ENCODE results near the gene MCHR1. TPM values are rescaled to one million over a fixed set of nuclear protein-coding genes. Genes with fewer than 3 reads are reported as not detected.
A peak's percentile ranks its signal among the peaks of the same experiment; 100 is the strongest.

The MCHR1 gene
- total RNA-seq, 4 donors from 2014 or later, result 0.27 TPM; not detected in 3

DNA sequence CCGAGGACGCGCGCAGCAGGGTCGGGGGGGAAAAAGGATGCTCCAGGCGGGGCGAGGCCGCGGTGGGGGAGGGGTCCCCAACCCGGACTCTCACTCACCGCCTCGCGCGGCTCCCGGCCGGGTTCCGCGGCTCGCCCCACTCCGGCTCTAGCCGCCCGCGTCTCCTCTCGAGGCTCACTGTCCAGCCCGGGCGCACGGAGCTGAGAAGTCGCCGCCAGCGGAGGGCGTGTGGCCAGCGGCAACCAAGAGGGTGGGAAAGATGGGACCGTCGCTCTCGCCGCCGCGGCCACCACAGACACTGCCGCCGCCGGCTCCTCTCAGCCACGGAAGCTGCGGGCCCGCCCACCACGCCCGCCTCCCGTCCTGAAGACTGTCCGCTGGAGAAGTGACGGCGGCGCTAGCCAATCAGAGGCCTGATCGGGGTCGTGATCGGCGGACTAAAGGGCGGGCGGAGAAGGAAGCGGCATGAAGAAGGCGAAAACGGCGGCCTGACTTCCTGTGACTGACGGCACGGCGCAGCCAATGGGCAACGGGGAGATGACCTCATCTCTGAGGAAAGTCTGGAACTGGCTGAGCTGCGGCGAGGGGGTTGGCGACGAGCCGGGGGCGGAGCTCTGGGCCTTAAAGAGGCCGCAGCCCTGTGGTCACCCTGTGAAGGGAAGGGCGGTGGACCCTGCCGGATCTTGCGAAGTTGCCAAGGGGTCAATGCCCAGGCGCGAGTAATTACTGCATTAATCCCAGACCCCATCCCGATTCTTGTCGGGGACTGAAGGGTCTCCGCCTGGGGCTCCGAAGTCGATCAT is 42.7 kb upstream of the MCHR1 start, which contains the start of gene MRTFA:
Gene MRTFA (minus strand): TSS at position 340 of the 803 bp plus-strand sequence.
- H3K27ac ChIP-seq, result peak within 1 kb of the TSS; percentile 91 to 98 (median 95)
- no peaks in the 10 kb centered on the region for H3K9me3 ChIP-seq
- intact Hi-C loops (cut with DNase I; ENCODE audit: low total_unique reads), result loop anchor here (10.0 kb wide), 1 partner anchor 122 kb away; no protein-coding TSS in a partner anchor
- H3K27me3 ChIP-seq, result no peaks in the 10 kb centered on the region
- TF ChIP-seq POLR2AphosphoS5 (IDR thresholded peaks at IDR 0.05) (peak; percentile 98 to 99 (median 99)), POLR2A (IDR thresholded peaks at IDR 0.05) (peak; percentile 99), EP300 (IDR thresholded peaks at IDR 0.05; ENCODE audit: low read depth) (no peak)
- TF ChIP-seq, protein P1, sequence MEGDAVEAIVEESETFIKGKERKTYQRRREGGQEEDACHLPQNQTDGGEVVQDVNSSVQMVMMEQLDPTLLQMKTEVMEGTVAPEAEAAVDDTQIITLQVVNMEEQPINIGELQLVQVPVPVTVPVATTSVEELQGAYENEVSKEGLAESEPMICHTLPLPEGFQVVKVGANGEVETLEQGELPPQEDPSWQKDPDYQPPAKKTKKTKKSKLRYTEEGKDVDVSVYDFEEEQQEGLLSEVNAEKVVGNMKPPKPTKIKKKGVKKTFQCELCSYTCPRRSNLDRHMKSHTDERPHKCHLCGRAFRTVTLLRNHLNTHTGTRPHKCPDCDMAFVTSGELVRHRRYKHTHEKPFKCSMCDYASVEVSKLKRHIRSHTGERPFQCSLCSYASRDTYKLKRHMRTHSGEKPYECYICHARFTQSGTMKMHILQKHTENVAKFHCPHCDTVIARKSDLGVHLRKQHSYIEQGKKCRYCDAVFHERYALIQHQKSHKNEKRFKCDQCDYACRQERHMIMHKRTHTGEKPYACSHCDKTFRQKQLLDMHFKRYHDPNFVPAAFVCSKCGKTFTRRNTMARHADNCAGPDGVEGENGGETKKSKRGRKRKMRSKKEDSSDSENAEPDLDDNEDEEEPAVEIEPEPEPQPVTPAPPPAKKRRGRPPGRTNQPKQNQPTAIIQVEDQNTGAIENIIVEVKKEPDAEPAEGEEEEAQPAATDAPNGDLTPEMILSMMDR (IDR thresholded peaks at IDR 0.05), result peak in 1 of 5 experiments; percentile 15
- H3K36me3 ChIP-seq, result no peaks in the 10 kb centered on the region
- in situ Hi-C loops (cut with MboI; ENCODE audit: low pct_ligation_motif_present in 1 of 4, low pct_unique_long_range_greater_than_20kb in 1 of 4, low sequenced_read_pairs in 3 of 4), result loop anchor here in 2 of 4 donors (10.0 to 25.0 kb wide), 2 partner anchors 99 to 112 kb away; no protein-coding TSS in a partner anchor
- peak within 1 kb of the TSS; percentile 73 to 100 (median 84) for H3K4me3 ChIP-seq
- DNase-seq, result peak; percentile 100
- H3K4me1 ChIP-seq, result peaks cover 0 to 53% (median 25%) of the 10 kb centered on the region in 4 donors
- WGBS, 2 donors (ENCODE audit: low coverage in 1 of 2), result 0% methylated on average over 63 of the region's 82 CpGs; no CpG with 5 or more reads in 1 of the 2 donors

DNA sequence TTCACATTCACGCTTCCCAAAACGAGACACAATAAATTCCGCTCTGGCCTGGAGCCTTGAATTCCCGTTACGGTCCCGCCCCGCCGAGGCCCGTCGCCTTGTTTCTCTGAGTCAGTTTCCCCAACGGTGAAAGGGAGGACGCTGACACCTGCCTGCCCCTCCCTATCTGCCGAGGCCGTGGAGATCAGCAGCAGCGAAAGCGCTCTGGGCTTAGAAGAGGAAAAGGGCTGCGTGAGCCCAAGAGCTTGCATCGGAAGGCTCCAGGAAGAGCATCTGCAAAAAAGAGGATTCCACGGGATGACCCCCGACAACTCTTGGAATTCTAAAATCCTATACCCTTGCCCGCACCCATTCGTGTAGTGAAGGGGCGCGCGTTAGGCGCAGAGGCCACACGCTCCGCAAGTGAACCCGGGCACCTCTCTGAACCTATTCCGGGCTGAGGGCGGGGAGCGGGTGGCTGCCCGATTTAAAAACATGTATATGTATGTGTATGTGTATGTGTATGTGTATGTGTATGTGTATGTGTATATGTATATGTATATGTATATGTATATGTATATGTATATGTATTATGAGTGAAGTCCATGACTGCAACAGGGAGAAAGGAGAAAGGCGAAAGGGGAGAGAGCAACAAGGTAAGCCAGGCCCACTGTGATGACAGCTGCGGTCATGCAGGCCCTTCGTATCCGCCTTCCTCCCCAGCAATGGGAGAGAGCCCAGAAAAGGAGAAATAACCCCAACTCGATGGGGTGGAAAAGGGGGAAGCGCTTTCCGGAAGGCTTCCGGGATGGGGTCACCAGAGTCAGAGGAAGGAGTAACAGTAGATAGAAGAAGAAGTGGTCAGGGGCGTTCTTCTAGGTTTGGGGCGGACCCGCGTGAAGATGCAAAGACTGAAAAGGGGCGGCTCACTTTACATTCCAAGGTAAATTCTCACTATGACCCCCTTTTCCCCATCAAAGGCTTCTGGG is 41.8 kb upstream of the MCHR1 start:
- TF ChIP-seq POLR2A (IDR thresholded peaks at IDR 0.05) (no peak), POLR2AphosphoS5 (IDR thresholded peaks at IDR 0.05) (no peak), EP300 (IDR thresholded peaks at IDR 0.05; ENCODE audit: low read depth) (no peak)
- TF ChIP-seq, protein P1 (IDR thresholded peaks at IDR 0.05), result no peak
- Histone ChIP-seq H3K4me3 (peak overlapping the region; percentile 63 to 100 (median 76)), H3K27me3 (no peaks in the 10 kb centered on the region), H3K4me1 (peaks cover 0 to 45% (median 25%) of the 10 kb centered on the region in 4 donors), H3K9me3 (no peaks in the 10 kb centered on the region), H3K27ac (peak overlapping the region; percentile 91 to 98 (median 95)), H3K36me3 (no peaks in the 10 kb centered on the region)
- 18 to 60% methylated on average over 3 to 46 of the region's 46 CpGs for WGBS, 2 donors (ENCODE audit: low coverage in 1 of 2)
- intact Hi-C loops (cut with DNase I; ENCODE audit: low total_unique reads), result loop anchor here (10.0 kb wide), 1 partner anchor 123 kb away; no protein-coding TSS in a partner anchor
- peak; percentile 70 for DNase-seq
- in situ Hi-C loops (cut with MboI; ENCODE audit: low pct_ligation_motif_present in 1 of 4, low pct_unique_long_range_greater_than_20kb in 1 of 4, low sequenced_read_pairs in 3 of 4), result loop anchor here in 2 of 4 donors (10.0 to 25.0 kb wide), 2 partner anchors 100 to 113 kb away; no protein-coding TSS in a partner anchor

DNA sequence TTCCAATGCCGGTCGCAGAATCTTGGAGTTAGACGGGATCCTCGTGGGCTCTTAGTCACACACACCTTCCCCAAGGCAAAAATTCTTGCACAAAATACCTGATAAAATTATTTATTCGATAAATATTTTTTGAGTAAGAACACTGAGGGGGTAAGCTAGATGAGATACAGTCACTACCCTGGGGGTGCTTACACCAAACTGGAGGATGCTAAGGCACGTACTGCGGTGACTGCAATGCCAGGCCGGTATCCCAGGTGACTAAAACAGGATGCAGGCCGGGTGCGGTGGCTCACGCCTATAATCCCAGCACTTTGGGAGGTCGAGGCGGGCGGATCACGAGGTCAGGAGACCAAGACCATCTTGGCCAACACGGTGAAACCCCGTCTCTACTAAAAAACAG is 41.0 kb upstream of the MCHR1 start:
- TF ChIP-seq, protein P1 (IDR thresholded peaks at IDR 0.05), result no peak
- no peak for TF ChIP-seq EP300 (IDR thresholded peaks at IDR 0.05; ENCODE audit: low read depth)
- TF ChIP-seq POLR2AphosphoS5 (IDR thresholded peaks at IDR 0.05), result no peak
- TF ChIP-seq POLR2A (IDR thresholded peaks at IDR 0.05), result no peak
- no peaks in the 10 kb centered on the region for H3K27me3 ChIP-seq
- WGBS, 2 donors (ENCODE audit: low coverage in 1 of 2), result 97 to 100% methylated on average over 1 to 16 of the region's 17 CpGs
- no peaks in the 10 kb centered on the region for H3K36me3 ChIP-seq
- H3K27ac ChIP-seq, result no peak overlapping the region
- no peaks in the 10 kb centered on the region for H3K9me3 ChIP-seq
- H3K4me1 ChIP-seq, result peaks cover 0 to 37% (median 25%) of the 10 kb centered on the region in 4 donors
- in situ Hi-C loops (cut with MboI; ENCODE audit: low pct_ligation_motif_present in 1 of 4, low pct_unique_long_range_greater_than_20kb in 1 of 4, low sequenced_read_pairs in 3 of 4), result loop anchor here in 2 of 4 donors (10.0 to 25.0 kb wide), 2 partner anchors 101 to 113 kb away; no protein-coding TSS in a partner anchor
- intact Hi-C loops (cut with DNase I; ENCODE audit: low total_unique reads), result loop anchor here (10.0 kb wide), 1 partner anchor 123 kb away; no protein-coding TSS in a partner anchor
- H3K4me3 ChIP-seq, result no peak overlapping the region
- no peak for DNase-seq
